Loucy (cell line): ENCODE measurements around the gene PRIMA1.

Experiments used
- H2AFZ ChIP-seq: fragments of 200-600 bp; sonication (generic); 2 replicates; pipeline ENCODE4 v1.6.0; 2016; ENCODE audit warnings: antibody characterized with exemption, mild to moderate bottlenecking, low read length, moderate library complexity
- H3F3A ChIP-seq: fragments of 200-600 bp; 2 replicates; pipeline ENCODE4 v1.6.0; 2016; ENCODE audit warnings: antibody characterized with exemption, low read depth, mild to moderate bottlenecking
- H3K27me3 ChIP-seq: fragments of 200-600 bp; sonication (generic); 2 replicates; pipeline ENCODE4 v1.6.1; 2014; ENCODE audit warnings: low read length, mild to moderate bottlenecking; ENCODE audit not compliant: insufficient read depth, poor library complexity, severe bottlenecking
- H3K36me3 ChIP-seq: fragments of 200-600 bp; sonication (generic); 2 replicates; pipeline ENCODE4 v1.6.1; 2016; ENCODE audit warnings: low read length; ENCODE audit not compliant: insufficient read depth
- H3K4me1 ChIP-seq: fragments of 200-600 bp; sonication (generic); 2 replicates; pipeline ENCODE4 v1.5.1; 2014; ENCODE audit warnings: low read length, mild to moderate bottlenecking; ENCODE audit not compliant: insufficient read depth, poor library complexity, severe bottlenecking
- H3K4me2 ChIP-seq: fragments of 200-600 bp; sonication (generic); 2 replicates; pipeline ENCODE4 v1.6.0; 2014; ENCODE audit warnings: antibody characterized with exemption, low read length, low read depth, mild to moderate bottlenecking; ENCODE audit not compliant: poor library complexity, severe bottlenecking
- H3K4me3 ChIP-seq: fragments of 200-600 bp; sonication (generic); 2 replicates; pipeline ENCODE4 v1.5.1; 2014; ENCODE audit warnings: low read length, mild to moderate bottlenecking, mixed read lengths; ENCODE audit not compliant: poor library complexity, severe bottlenecking
- H3K79me2 ChIP-seq: fragments of 200-600 bp; sonication (generic); 2 replicates; pipeline ENCODE4 v1.6.1; 2014; ENCODE audit warnings: low read length; ENCODE audit not compliant: insufficient read depth
- H3K9ac ChIP-seq: fragments of 200-600 bp; sonication (generic); 2 replicates; pipeline ENCODE4 v1.6.0; 2014; ENCODE audit warnings: mild to moderate bottlenecking, low read depth, low read length, moderate library complexity; ENCODE audit not compliant: poor library complexity, severe bottlenecking
- H3K9me2 ChIP-seq: fragments of 200-600 bp; sonication (generic); replicated peaks from 2 replicates; pipeline ENCODE4 v1.6.1; 2016; ENCODE audit warnings: low read depth, low read length, mixed read lengths
- H3K9me3 ChIP-seq: fragments of 200-600 bp; sonication (generic); 2 replicates; pipeline ENCODE4 v1.6.1; 2014; ENCODE audit warnings: mild to moderate bottlenecking, antibody characterized with exemption, low read length, low read depth; ENCODE audit not compliant: insufficient read depth
- H4K20me1 ChIP-seq: fragments of 200-600 bp; sonication (generic); 2 replicates; pipeline ENCODE4 v1.6.0; 2014; ENCODE audit warnings: antibody characterized with exemption, low read length, mild to moderate bottlenecking; ENCODE audit not compliant: insufficient read depth, poor library complexity, severe bottlenecking
- EZH2phosphoT487 ChIP-seq: fragments of 200-600 bp; IDR thresholded peaks from 2 replicates; pipeline ENCODE4 v1.6.1; 2018; ENCODE audit warnings: antibody characterized with exemption, mild to moderate bottlenecking, moderate library complexity, borderline replicate concordance
- TF ChIP-seq, protein P1 (sequence below): fragments of 200-600 bp; sonication (generic); conservative IDR thresholded peaks from 2 replicates; pipeline ENCODE4 v1.5.1; 2014; ENCODE audit warnings: mild to moderate bottlenecking, antibody characterized with exemption, low read length

Gene PRIMA1

DNA sequence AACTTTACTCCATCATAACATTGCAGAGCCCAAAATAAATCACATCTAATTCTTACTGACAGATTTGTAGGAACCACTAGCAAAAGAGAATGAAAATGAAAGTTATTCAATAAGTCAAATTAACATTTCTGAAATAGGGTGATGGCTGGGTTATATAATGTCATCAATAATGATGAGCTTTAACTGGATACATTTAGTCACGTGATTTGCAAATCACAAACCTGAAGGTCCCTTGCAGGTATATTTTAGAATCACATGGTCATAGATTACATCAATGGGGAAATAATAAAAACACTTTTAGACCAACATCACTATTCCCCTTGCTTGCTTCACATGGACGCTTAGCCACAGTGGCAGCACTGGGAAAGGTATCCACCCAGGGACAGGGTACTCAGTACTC is 86.7 kb downstream of the PRIMA1 start:
- Histone ChIP-seq H3K4me2 (no peak overlapping the region), H3K4me3 (no peak overlapping the region), H3K9ac (no peak overlapping the region), H3K79me2 (no peaks in the 10 kb centered on the region), H3K9me3 (no peaks in the 10 kb centered on the region), H2AFZ (no peak overlapping the region), H3F3A (no peaks in the 10 kb centered on the region), H3K9me2 (no peaks in the 10 kb centered on the region), H3K4me1 (no peaks in the 10 kb centered on the region), H3K36me3 (no peaks in the 10 kb centered on the region), H3K27me3 (no peaks in the 10 kb centered on the region), H4K20me1 (no peaks in the 10 kb centered on the region)
- TF ChIP-seq EZH2phosphoT487, result no peak
- TF ChIP-seq, protein P1, sequence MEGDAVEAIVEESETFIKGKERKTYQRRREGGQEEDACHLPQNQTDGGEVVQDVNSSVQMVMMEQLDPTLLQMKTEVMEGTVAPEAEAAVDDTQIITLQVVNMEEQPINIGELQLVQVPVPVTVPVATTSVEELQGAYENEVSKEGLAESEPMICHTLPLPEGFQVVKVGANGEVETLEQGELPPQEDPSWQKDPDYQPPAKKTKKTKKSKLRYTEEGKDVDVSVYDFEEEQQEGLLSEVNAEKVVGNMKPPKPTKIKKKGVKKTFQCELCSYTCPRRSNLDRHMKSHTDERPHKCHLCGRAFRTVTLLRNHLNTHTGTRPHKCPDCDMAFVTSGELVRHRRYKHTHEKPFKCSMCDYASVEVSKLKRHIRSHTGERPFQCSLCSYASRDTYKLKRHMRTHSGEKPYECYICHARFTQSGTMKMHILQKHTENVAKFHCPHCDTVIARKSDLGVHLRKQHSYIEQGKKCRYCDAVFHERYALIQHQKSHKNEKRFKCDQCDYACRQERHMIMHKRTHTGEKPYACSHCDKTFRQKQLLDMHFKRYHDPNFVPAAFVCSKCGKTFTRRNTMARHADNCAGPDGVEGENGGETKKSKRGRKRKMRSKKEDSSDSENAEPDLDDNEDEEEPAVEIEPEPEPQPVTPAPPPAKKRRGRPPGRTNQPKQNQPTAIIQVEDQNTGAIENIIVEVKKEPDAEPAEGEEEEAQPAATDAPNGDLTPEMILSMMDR, result no peak

DNA sequence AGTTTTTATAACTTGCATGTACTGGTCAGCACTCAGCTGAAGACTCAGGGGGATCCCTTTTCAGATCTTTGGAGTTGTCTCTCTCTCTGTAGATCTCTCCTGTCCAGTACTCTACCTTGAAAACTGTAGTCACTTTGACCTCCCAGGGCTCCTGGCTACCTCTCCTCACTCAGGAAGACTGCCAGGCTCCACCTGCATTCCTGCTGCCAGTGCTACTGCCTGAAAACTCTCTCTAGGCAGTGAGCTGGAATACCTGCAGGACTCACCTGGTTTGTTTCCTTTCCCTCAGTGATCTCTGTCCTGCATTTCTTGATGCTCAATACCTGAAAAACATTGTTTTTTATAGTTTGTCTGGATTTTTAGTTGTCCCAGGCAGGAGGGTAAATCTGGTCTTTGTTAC is 87.4 kb downstream of the PRIMA1 start:
- H3F3A ChIP-seq, result no peaks in the 10 kb centered on the region
- H3K4me3 ChIP-seq, result no peak overlapping the region
- no peaks in the 10 kb centered on the region for H3K79me2 ChIP-seq
- H3K4me1 ChIP-seq, result no peaks in the 10 kb centered on the region
- H3K36me3 ChIP-seq, result no peaks in the 10 kb centered on the region
- no peak for TF ChIP-seq EZH2phosphoT487
- TF ChIP-seq, protein P1, result no peak
- no peaks in the 10 kb centered on the region for H3K27me3 ChIP-seq
- H3K9me3 ChIP-seq, result no peaks in the 10 kb centered on the region
- H3K9me2 ChIP-seq, result no peaks in the 10 kb centered on the region
- no peaks in the 10 kb centered on the region for H4K20me1 ChIP-seq
- H3K4me2 ChIP-seq, result no peak overlapping the region
- H2AFZ ChIP-seq, result no peak overlapping the region
- H3K9ac ChIP-seq, result no peak overlapping the region

DNA sequence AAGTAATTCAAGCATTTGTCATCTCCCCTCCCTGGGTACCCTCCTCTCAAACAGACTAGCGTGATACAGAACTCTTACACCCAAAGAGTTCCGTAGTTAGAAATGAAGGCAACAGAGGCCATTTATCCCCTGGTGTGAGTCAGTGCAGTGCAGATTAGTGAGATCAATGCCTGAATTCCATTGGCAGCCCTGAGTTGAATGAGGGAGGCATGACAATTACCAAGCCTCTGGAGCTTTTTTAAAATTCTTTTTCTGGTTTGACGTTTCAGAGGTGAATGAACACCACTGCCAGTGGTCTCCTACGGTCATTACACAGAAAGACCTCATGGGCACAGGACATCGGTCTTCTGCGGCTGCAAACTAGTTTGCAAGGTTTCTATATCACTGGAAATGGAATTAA is 94.4 kb downstream of the PRIMA1 start:
- Histone ChIP-seq H3K9ac (no peak overlapping the region), H2AFZ (no peak overlapping the region), H3K36me3 (peaks cover 9% of the 10 kb centered on the region; the same call in 1 of the 2 replicates), H3K79me2 (no peaks in the 10 kb centered on the region), H3K27me3 (no peaks in the 10 kb centered on the region), H3F3A (no peaks in the 10 kb centered on the region), H3K4me1 (no peaks in the 10 kb centered on the region), H3K9me2 (no peaks in the 10 kb centered on the region), H3K4me3 (no peak overlapping the region), H3K9me3 (no peaks in the 10 kb centered on the region), H4K20me1 (no peaks in the 10 kb centered on the region), H3K4me2 (no peak overlapping the region)
- TF ChIP-seq, protein P1, result no peak
- no peak for TF ChIP-seq EZH2phosphoT487
